K562 (cell line): ENCODE results near the gene RNF151. TPM values are rescaled to one million over a fixed set of nuclear protein-coding genes. Genes with fewer than 3 reads are reported as not detected.
A peak's percentile ranks its signal among the peaks of the same experiment; 100 is the strongest.

Source experiments
- BRD4 ChIP-seq: fragments of 200-600 bp; sonication (generic); IDR thresholded peaks from 2 replicates; pipeline ENCODE4 v1.6.1; 2017; ENCODE audit warnings: inconsistent platforms
- L3MBTL2 ChIP-seq: fragments of 450-650 bp; IDR thresholded peaks from 2 replicates; pipeline ENCODE4 v1.6.1; 2016; ENCODE audit warnings: mild to moderate bottlenecking, moderate library complexity
- MXI1 ChIP-seq: IDR thresholded peaks from 2 replicates; pipeline ENCODE4 v1.6.1; 2011; ENCODE audit warnings: low read depth, mild to moderate bottlenecking, improper control_type of control experiment, low read length
- SMARCB1 ChIP-seq: IDR thresholded peaks from 2 replicates; pipeline ENCODE4 v1.6.1; 2011; ENCODE audit warnings: improper control_type of control experiment, low read depth; ENCODE audit not compliant: insufficient read length
- TAF15 ChIP-seq: fragments of 200-400 bp; formaldehyde crosslinking; IDR thresholded peaks from 2 replicates; pipeline ENCODE4 v1.6.1; 2017; ENCODE audit warnings: mild to moderate bottlenecking, low read depth, low read length, moderate library complexity
- TCF7 ChIP-seq: sonication (generic); IDR thresholded peaks from 2 replicates; pipeline ENCODE4 v1.6.1; 2016; ENCODE audit warnings: antibody characterized with exemption, borderline replicate concordance
- ZKSCAN8 ChIP-seq: fragments of 200-800 bp; sonication (Bioruptor generic); IDR thresholded peaks from 2 replicates; pipeline ENCODE4 v1.6.1; 2016; ENCODE audit warnings: missing genetic modification characterization, missing compliant biosample characterization
- ZNF197 ChIP-seq: fragments of 200-800 bp; sonication (Bioruptor generic); IDR thresholded peaks from 2 replicates; pipeline ENCODE4 v1.6.1; 2016; ENCODE audit warnings: low read depth, missing genetic modification characterization, missing compliant biosample characterization
- ZNF212 ChIP-seq: fragments of 450-650 bp; formaldehyde crosslinking; IDR thresholded peaks from 2 replicates; pipeline ENCODE4 v1.4.0; 2020; ENCODE audit warnings: mild to moderate bottlenecking
- ZNF311 ChIP-seq: fragments of 250-450 bp; sonication (Bioruptor Pico); IDR thresholded peaks from 2 replicates; pipeline ENCODE4 v1.4.0; 2020; ENCODE audit warnings: mild to moderate bottlenecking, moderate library complexity
- ZNF655 ChIP-seq: fragments of 250-450 bp; sonication (Bioruptor Pico); IDR thresholded peaks from 2 replicates; pipeline ENCODE4 v1.5.0; 2021
- polyA plus RNA-seq, 8 experiments: library from polyadenylated mRNA; depleted of rRNA in 4 of 8; stranded (reverse) in 5 of 8; unstranded in 3 of 8; fragments of >200 nt; fragmentation: Nextera tagmentation in 2 of 8; fragmentation: Illumina TruSeq in 1 of 8; extraction: Ambion mirVana in 2 of 8; extraction: Trizol in 1 of 8; gene quantifications; 2 replicates each; pipeline versions ENCODE4 v1.2.1 to v1.2.3, GENCODE V29; 2011 to 2014; ENCODE audit warnings: inconsistent platforms in 1 of 8, missing spikeins in 1 of 8
- total RNA-seq, 7 experiments: library from RNA; depleted of rRNA in 6 of 7; stranded (reverse); fragments of >200 nt in 6 of 7; fragmentation: Illumina TruSeq in 2 of 7; extraction: Trizol in 2 of 7; gene quantifications; 2 replicates each; pipeline versions ENCODE4 v1.2.1 to v1.2.3, GENCODE V29; 2011 to 2021; ENCODE audit warnings: low replicate concordance in 1 of 7
- TF ChIP-seq, protein P1 (sequence below): fragments of 450-650 bp; IDR thresholded peaks from 2 replicates; pipeline ENCODE4 v1.6.1; 2016; ENCODE audit warnings: low read depth
- TF ChIP-seq, protein P2 (sequence below), 2 experiments: fragments of 450-650 bp; IDR thresholded peaks; 2 replicates each; pipeline ENCODE4 v1.6.1; 2018; ENCODE audit warnings: mild to moderate bottlenecking in 2 of 2, low read depth in 1 of 2; ENCODE audit not compliant: partially characterized antibody in 2 of 2

The RNF151 gene
- total and polyA plus RNA-seq, 9 of the 15 experiments (the other 6 are each of a cell fraction or from before 2014, with no cell fraction given) = not detected

DNA sequence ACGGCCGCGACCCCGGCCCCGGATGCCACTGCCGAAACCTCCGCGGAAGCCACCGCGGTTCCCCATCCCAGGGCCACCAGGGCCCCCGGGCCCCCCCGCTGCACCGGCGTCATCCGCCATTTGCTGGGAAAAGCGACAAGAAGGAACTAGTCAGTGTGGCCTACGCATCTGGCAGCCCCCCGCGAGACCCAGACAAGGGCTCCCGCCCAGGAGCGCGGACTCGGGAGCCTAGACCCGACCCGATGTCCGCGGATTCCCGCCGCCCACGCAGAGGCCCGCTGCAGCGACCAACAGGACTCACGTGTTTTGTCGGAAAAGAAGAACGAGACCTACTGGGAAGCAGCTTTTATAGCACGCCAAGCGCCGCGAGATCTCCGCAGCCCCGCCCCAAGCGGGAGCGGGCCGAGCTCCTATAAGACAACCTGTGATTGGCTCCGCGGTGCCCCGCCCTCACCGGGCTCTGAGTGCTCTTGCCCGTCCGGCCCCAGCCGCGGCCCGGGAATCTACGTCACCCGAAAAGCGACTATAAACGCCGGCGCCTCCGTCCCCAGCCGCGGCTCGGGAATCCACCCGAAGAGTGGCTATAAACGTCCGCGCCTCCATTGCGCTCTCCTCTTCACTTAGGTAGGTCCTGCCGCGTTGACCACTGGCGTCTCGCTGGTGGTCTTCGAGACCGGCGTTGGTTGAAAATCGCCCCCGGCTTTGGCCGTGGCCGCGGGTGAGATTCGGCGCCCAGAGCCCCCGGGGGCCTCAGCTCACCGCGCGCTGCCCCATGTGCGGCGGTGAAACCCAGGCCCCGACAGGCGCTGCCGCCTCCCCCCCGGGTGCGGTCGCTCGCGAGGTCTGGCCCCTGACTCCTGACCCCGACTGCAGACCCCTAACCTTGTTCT is 1.9 kb upstream of the RNF151 start, which contains the start of gene RPS2 (continued):
- TF ChIP-seq L3MBTL2 (peak; percentile 75), ZNF311 (no peak), ZNF655 (CRISPR knock-in tag) (peak; percentile 47; the same call in 1 of the 2 replicates), BRD4 (peak; percentile 95; the same call in 1 of the 2 replicates), MXI1 (peak; percentile 72; the same call in 1 of the 2 replicates), TCF7 (peak; percentile 55; the same call in 1 of the 2 replicates), ZNF212 (CRISPR knock-in tag) (no peak), ZNF197 (CRISPR knock-in tag) (no peak), ZKSCAN8 (CRISPR knock-in tag) (no peak), SMARCB1 (no peak), TAF15 (no peak)
- TF ChIP-seq, protein P1, sequence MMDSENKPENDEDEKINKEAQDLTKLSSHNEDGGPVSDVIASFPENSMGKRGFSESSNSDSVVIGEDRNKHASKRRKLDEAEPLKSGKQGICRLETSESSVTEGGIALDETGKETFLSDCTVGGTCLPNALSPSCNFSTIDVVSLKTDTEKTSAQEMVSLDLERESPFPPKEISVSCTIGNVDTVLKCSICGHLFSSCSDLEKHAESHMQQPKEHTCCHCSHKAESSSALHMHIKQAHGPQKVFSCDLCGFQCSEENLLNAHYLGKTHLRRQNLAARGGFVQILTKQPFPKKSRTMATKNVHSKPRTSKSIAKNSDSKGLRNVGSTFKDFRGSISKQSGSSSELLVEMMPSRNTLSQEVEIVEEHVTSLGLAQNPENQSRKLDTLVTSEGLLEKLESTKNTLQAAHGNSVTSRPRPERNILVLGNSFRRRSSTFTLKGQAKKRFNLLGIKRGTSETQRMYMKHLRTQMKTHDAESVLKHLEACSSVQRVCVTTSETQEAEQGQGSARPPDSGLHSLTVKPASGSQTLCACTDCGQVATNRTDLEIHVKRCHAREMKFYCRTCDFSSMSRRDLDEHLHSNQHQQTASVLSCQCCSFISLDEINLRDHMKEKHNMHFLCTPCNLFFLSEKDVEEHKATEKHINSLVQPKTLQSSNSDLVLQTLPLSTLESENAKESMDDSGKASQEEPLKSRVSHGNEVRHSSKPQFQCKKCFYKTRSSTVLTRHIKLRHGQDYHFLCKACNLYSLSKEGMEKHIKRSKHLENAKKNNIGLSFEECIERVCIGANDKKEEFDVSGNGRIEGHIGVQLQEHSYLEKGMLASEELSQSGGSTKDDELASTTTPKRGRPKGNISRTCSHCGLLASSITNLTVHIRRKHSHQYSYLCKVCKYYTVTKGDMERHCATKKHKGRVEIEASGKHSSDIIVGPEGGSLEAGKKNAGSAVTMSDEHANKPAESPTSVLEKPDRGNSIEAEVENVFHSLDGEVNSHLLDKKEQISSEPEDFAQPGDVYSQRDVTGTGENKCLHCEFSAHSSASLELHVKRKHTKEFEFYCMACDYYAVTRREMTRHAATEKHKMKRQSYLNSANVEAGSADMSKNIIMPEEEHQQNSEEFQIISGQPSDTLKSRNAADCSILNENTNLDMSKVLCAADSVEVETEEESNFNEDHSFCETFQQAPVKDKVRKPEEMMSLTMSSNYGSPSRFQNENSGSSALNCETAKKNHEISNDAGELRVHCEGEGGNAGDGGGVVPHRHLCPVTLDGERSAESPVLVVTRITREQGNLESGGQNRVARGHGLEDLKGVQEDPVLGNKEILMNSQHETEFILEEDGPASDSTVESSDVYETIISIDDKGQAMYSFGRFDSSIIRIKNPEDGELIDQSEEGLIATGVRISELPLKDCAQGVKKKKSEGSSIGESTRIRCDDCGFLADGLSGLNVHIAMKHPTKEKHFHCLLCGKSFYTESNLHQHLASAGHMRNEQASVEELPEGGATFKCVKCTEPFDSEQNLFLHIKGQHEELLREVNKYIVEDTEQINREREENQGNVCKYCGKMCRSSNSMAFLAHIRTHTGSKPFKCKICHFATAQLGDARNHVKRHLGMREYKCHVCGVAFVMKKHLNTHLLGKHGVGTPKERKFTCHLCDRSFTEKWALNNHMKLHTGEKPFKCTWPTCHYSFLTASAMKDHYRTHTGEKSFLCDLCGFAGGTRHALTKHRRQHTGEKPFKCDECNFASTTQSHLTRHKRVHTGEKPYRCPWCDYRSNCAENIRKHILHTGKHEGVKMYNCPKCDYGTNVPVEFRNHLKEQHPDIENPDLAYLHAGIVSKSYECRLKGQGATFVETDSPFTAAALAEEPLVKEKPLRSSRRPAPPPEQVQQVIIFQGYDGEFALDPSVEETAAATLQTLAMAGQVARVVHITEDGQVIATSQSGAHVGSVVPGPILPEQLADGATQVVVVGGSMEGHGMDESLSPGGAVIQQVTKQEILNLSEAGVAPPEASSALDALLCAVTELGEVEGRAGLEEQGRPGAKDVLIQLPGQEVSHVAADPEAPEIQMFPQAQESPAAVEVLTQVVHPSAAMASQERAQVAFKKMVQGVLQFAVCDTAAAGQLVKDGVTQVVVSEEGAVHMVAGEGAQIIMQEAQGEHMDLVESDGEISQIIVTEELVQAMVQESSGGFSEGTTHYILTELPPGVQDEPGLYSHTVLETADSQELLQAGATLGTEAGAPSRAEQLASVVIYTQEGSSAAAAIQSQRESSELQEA = no peak
- TF ChIP-seq, protein P2, sequence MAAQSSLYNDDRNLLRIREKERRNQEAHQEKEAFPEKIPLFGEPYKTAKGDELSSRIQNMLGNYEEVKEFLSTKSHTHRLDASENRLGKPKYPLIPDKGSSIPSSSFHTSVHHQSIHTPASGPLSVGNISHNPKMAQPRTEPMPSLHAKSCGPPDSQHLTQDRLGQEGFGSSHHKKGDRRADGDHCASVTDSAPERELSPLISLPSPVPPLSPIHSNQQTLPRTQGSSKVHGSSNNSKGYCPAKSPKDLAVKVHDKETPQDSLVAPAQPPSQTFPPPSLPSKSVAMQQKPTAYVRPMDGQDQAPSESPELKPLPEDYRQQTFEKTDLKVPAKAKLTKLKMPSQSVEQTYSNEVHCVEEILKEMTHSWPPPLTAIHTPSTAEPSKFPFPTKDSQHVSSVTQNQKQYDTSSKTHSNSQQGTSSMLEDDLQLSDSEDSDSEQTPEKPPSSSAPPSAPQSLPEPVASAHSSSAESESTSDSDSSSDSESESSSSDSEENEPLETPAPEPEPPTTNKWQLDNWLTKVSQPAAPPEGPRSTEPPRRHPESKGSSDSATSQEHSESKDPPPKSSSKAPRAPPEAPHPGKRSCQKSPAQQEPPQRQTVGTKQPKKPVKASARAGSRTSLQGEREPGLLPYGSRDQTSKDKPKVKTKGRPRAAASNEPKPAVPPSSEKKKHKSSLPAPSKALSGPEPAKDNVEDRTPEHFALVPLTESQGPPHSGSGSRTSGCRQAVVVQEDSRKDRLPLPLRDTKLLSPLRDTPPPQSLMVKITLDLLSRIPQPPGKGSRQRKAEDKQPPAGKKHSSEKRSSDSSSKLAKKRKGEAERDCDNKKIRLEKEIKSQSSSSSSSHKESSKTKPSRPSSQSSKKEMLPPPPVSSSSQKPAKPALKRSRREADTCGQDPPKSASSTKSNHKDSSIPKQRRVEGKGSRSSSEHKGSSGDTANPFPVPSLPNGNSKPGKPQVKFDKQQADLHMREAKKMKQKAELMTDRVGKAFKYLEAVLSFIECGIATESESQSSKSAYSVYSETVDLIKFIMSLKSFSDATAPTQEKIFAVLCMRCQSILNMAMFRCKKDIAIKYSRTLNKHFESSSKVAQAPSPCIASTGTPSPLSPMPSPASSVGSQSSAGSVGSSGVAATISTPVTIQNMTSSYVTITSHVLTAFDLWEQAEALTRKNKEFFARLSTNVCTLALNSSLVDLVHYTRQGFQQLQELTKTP (IDR thresholded peaks at IDR 0.05; ENCODE audit: low read depth in 1 of 2, partially characterized antibody in 2 of 2) = peak in 1 of 2 experiments; percentile 37
